ENCODE results near the gene EIF2B2. TPM values are rescaled to one million over a fixed set of nuclear protein-coding genes. Genes with fewer than 3 reads are reported as not detected.

Gene EIF2B2
- total and polyA plus RNA-seq, 2 experiments from 2014 or later = 39.2 to 40.5 TPM

GRCh38 chr14:74965486-74966153, 37.1 kb upstream of the EIF2B2 start:
- no peaks in the 10 kb centered on the region for H3K27me3 ChIP-seq (ENCODE audit: insufficient read depth)
- Mint-ChIP-seq H3K4me3 (no peak overlapping the region), H3K9me3 (no peaks in the 10 kb centered on the region), H3K27ac (no peak overlapping the region), H3K27me3 (ENCODE audit: insufficient read depth, low read depth, poor library complexity) (peaks cover 12% of the 10 kb centered on the region), H3K4me1 (peaks cover 12% of the 10 kb centered on the region), H3K36me3 (ENCODE audit: low read depth) (no peaks in the 10 kb centered on the region; the same call in 2 of the 3 replicates)
- H3K4me2 ChIP-seq = no peak overlapping the region
- H2AFZ ChIP-seq = no peak overlapping the region
- H3K36me3 ChIP-seq (ENCODE audit: insufficient read depth) = no peaks in the 10 kb centered on the region
- H3K79me2 ChIP-seq (replicated peaks; ENCODE audit: insufficient read depth) = no peaks in the 10 kb centered on the region
- H3K9me2 ChIP-seq (ENCODE audit: insufficient read depth) = no peaks in the 10 kb centered on the region
- no peak overlapping the region for H3K4me3 ChIP-seq
- ATAC-seq = no peak
- H3K27ac ChIP-seq (ENCODE audit: low read depth) = no peak overlapping the region
- no peaks in the 10 kb centered on the region for H4K20me1 ChIP-seq (replicated peaks; ENCODE audit: insufficient read depth)
- no peak for TF ChIP-seq ZNF462 (CRISPR knock-in tag; IDR thresholded peaks at IDR 0.05)
- TF ChIP-seq REST (IDR thresholded peaks at IDR 0.05; ENCODE audit: unreplicated experiment) = no peak
- no peak for TF ChIP-seq POLR2AphosphoS5 (IDR thresholded peaks at IDR 0.05; ENCODE audit: low read depth)
- no peaks in the 10 kb centered on the region for H3F3A ChIP-seq (replicated peaks; ENCODE audit: low read depth)
- H3K4me1 ChIP-seq (ENCODE audit: insufficient read depth) = no peaks in the 10 kb centered on the region; the same call in 1 of the 2 replicates
- DNase-seq (ENCODE audit: low spot score) = no peak

Measured in GM23338 (cell line).